Activated effector memory CD4-positive, alpha-beta T cell treated with anti-CD3 and anti-CD28 coated beads, Interleukin-2, amount 50 U/mL, for 16 hours (primary cell): ENCODE results near the gene NAB1.

Experiments used
- DNase-seq: peaks from one replicate; pipeline ENCODE4 v3.0.0-alpha.2; 2020

Gene NAB1

DNA sequence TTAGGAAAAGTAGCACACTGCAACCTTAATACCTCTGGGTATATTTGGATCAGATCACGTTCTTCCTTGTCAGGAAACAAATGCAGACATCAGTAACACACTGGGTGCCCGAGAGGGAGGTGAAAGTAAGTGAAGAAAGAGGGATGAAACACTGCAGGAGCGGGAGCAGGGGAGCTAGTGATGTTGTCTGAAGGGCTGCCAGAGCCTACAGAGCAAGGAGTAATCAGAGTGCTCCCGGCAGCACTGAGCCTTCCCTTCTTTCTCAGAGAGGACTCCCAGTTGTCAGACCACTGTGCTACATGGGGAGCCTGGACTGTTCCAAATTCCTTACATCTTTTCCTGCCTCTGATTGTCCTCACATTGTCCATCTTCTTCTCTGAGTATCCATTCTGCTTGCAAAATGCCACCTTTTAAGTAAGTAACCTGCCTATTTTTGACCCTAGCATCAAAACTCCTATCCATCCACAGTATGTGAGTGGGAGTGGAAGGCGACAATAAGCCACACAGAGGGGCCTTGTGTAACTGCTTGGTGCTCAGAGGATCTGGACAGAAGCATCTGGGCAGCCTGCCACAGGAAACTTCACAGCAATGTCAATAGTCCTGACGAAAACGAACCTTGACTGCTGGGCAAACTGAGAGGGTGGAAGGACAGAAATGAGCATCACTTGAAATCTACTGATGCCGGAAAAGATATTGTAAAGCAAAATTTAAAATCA is 10.8 kb upstream of the NAB1 start:
- DNase-seq = no peak

DNA sequence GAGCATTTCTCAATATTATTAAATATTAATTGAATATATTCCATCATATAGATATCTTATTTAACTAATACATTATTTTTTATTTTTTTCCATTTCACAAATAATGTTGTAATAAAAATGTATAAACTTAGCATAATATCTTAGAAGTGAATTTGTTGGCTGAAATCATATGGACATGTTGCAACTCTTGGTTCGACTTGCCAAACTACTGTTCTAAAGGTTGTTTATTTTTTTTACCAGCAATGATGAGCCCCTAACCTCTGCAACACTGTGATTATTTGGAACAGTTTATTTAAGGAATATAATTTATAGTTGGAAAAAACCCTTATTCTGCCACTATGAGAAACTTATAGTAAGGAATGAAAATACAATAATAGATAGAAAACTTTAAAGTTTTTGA is 8.8 kb upstream of the NAB1 start:
- no peak for DNase-seq

DNA sequence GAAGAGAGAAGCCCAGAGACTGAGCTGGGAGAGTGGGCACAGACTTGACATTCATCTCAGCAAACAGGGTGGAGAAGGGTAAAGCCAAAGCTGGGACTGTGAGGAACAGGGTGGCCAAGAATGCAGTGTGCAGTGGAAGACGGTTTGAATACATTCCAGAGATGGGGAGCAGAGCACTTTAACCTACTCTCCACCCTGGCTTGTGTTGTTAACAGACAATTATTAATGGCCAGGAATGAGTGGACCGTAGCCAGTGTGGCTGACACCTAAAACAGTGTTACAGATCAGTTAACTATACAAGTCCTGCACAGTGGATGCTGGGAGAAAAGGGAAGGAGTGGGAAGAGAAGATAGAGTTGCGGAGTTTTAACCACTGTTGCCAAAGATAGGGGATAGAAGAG is 7.4 kb upstream of the NAB1 start:
- no peak for DNase-seq

DNA sequence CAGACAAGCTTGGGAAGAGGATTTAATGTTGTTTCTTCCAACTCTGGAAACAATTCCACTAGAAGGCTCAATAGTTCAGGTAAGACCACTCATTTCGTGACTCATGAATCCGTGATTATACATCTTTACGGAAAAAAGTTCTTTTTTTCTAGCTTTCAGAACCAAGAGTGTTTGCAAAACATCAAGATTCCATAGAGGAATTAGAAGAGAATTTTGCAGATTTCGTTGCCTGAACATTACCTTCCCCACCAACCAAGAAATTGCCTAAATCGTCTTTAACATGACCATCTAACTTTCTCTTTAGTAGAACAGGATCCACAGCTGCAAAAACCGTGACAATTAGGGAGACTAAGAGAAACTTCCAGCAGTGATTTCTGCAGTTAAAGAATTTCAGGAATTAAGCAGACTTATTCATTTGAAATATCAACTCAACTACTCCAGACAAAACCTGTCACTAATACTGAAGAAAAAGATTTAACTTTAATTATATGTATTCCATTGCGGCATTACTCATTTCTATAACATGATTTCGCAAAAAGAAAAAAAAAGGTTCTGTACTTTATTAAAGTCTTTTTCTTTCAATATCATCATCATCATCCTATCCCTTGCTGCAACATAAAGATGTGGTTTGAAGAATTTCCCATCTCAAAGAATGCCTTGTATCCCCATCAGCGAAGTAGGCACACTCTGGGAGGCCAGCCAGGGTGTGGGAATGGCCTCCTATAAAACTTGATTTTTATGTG is 1.9 kb upstream of the NAB1 start:
- DNase-seq = no peak

DNA sequence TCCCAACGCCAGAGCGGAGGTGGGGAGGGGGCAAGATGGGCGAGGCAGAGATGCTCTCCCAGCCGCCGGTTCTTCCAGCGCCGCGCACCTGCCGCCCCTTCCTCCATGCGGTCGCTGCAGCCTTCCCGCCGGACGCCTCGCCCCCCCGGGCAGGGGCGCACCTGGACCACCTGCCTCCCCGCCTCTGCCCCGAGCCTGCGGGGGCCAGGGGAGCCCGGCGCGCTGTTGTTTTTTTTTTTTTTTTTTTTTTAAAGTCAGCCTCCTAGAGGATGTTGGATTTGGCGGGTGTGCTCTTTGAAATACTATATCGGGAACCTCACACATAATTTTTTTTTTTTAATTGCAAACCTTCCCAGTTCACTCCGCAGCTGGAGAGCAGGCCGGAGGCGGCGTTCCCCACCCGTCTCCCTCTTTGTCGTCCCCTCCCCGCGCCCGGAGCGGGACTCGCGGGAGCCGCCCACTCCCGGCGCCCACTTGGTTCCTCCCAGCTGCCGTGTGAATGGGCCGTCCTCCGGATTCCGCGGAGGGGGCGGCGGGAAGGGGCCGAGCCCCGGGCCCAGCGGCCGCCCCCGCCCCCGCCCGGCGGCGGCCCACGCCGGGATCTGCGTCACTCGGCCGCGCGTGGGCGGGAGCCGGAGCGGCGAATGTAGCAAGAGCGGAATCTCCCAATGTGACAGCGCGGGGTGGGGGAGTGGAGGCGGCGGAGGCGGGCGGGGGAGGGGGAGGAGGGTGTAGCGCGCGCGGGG is 421 bp upstream of the NAB1 start:
- peak; percentile 95 for DNase-seq

DNA sequence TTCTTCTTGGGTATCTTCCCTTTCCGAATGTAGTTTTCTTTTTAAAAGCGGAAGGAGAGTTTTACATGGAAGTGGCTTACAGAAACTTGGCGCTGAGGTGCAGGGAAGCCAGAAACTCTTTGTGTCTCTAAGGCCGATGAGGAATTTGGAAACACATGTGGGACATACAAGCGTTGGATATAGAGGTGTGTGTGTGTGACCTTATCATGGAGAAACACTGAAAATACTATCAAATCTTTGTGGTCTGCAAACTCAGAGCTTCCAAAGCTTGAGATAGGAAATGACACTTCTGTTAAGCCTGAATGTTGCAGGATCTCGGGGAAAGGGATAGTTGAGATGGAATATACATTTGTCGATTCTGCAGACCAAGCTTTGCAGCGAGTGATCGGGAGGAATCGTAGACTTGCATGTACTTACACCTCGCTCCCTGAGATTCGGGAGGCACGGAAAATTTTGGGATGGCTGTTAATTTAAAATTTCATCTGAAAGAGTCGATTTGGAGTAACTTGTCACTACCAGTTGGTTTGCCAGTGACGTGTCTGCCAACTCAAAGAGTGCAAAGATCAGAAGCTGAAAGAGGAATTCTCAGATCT is 1.0 kb downstream of the NAB1 start:
- no peak for DNase-seq

DNA sequence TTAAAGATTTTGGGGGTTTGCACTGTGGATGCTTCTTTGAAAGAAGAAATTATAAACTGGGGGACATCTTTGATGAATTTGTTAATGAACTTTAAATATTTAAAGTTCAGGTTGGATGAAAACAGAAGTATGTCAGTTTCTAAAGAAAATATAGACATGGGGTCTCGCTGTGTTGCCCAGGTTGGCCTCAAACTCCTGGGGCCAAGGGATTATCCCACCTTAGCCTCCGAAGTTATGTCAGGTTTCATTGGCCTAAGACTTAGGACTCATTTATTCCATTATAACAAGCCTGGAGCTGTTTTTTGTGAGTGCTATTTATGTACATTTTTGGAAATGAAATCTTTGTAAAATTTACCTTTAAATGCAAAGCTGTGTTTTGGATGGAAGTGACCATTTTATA is 2.5 kb downstream of the NAB1 start:
- no peak for DNase-seq

DNA sequence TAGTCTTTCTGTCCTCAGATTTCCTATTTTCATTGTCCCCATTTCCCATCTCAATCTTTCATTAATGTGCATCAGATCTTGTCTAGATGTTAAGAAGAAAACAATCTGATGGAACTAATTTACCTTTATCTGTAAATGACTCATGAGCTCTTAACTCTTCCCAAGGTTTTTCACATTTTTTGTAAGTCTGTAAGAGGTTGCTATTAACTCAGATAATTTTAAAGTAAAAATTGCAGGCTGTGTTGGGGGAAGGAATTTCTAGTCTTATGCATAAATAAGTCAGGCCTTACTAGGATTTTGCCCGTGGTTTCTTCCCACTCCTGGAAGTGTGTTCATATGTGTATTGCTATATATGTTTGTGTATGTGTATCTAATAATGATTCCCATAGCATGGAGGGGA is 4.3 kb downstream of the NAB1 start:
- DNase-seq = no peak

DNA sequence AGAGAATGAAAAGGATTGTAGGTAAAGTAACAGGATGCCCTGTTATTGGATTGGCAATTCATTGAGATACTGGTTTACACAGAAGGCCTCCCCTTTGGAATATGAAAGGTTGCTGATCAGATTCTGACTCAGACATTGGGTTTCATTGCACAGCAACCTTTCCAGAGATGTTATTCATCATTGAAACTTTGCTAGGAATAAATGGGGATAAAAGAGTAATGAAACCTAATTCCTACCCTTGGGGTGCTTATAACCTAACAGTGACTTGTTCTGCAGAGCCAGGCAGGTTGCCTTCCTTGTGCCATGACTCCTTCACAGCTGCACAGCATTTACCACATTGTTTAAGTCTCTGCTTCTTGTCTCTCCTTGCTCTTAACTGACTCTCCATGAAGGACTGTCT is 5.0 kb downstream of the NAB1 start:
- no peak for DNase-seq

DNA sequence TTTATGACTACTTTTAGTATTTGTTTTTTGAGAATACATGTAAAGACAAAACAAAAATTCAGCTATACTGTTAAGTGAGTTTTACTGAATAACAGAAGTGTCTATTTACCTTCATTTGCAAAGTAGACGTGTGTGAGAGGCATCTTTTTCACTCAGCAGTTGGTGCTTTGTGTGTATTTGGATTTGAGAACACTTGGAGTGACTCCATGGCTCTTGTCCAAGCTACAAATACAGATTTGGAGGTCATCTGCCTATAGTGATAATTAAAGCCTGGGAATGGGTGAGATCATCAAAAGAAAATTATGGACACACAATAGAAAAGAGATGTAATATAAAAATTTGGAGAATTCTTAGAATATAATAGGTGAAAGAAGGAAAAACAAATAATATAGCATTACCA is 6.2 kb downstream of the NAB1 start:
- DNase-seq = no peak

DNA sequence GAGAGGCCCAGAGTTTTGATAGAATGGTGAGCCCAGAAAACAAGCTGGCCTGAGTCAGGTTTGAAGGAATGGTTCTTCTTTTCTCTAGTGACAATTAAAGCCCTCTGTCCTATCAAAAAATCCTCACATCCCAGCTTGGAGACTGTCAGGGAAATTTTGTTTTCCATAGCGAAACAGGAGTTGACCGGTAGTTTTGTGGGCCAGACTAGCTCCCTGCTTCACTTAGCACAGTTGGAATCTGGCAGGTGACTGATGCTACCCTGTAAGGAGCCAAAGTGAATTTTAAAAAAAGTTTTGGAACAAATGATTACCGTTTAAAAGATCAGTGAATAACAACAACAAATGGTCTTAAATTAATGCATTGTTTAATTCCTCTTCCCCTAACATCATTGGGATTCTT is 6.7 kb downstream of the NAB1 start:
- no peak for DNase-seq

DNA sequence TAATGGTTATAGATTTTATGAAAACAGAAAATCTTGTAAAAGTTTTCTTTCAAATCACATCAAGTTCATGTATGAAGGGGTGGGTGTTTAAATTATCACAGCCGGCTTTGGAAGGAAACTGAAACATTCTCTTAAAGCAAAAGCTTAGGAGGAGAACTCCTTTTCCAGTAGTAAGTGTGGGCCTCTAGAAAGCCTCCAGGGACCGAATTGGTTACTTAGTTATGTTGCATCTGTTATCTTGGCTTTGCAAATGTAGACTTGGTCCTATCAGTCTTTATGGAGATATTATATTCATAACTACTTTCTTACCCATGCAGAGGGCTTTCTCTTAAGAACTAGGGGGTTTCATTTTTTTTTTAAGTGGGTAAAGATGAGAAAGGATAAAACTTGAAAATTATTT is 7.4 kb downstream of the NAB1 start:
- DNase-seq = no peak

DNA sequence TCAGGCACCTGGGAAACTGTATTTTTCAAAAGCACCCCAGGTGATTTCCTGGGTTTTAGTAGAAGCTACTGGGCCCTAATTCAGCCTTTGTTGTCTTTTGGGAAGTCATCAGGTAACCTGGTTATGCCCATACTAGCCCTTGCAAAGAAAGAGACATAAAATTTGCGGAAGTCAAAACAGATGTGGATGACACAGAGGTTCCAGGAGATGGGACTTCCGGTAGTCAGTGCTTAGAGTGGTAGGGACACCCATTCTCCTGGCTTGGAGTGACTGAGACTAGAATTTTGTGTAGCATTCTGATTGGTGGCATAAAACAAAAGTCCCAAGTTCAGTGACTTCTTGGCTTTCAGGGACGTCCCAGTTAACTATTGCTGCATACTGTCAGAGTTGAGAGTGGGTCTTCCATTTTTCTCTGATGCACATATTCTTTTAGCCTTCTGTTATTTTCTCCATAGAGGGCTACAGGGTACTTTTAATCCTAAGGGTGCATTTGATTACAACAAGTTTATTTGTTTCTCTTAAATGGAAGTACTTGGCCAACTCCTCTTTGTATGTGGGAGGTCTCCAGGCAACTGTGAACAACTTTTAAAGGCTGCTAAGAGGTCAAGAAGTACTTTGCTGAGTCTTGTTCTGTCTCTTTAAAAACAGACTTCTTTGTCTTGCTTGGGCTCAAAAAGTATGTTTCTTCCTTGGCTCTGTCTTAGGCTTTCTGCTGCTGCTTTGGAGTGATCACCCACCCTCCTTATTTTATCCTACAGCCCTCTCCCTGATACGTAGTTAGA is 8.8 kb downstream of the NAB1 start:
- DNase-seq = no peak

DNA sequence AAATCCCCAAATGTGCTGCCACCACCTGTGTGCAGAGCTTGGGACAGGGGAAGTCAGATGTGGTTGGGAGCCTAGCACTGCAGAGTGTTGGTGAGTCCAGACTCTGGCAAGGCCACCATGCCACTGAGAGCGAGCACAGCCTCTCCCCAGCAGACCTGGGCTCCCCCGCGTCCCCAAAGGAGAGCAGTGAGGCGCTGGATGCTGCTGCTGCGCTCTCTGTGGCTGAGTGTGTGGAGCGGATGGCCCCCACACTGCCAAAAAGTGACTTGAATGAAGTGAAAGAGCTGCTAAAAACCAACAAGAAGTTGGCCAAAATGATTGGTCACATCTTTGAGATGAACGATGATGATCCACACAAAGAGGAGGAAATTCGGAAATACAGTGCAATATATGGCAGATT is 10.7 kb downstream of the NAB1 start:
- no peak for DNase-seq

DNA sequence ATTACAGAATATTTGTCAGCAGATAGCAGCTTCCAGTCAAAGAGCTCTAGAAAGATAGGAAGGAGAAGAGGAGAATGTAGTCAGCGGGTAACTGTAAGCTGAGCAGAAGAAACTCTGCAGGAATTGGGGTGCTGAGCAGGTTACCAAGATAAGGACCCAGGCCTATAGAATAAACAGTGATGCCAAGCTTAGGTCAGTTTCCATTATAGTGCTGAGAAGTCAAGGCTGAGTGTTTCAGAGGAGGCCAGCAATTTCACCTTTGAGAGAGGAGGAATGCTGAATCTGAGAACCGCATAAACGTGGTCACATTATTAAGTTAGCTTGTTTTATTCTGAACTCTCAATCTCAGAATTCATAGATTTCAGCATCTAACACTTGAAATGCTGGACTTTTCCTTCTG is 13.9 kb downstream of the NAB1 start:
- DNase-seq = no peak

DNA sequence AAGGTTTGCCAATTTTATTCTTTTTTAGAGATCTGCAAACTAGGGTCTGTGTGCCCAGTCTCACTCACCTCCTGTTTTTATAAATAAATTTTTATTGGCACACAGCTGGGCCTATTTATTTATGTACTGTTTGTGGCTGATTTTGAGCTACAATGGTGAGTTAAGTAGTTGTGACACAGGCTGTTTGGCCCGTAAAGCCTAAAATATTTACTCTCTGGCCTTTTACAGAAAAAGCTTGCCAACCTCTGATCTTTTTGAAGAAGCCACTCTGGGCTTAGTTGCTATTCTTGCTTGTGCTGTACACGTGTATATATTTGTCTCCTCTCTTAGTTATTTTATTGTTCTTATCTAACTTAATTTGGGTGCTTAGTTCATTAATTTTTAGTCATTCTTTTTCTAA is 14.5 kb downstream of the NAB1 start:
- no peak for DNase-seq

DNA sequence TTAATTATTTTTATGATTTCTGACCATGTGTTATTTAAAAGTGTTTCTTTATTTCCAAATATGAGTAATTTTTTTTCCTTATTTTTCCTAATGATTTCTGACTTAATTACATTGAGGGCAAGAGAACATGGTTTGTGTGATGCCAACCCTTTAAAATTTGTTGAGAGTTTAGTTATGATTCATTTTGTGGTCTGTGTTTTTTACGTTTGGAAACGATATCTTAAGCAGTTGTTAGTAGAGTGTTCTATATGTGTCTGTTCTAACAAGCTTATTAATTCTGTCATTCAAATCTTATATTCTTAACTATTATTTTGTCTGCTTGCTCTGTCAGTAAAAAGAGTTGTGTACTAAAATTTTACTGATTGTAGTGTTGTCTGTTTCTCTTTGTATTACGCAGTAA is 15.0 kb downstream of the NAB1 start:
- no peak for DNase-seq

DNA sequence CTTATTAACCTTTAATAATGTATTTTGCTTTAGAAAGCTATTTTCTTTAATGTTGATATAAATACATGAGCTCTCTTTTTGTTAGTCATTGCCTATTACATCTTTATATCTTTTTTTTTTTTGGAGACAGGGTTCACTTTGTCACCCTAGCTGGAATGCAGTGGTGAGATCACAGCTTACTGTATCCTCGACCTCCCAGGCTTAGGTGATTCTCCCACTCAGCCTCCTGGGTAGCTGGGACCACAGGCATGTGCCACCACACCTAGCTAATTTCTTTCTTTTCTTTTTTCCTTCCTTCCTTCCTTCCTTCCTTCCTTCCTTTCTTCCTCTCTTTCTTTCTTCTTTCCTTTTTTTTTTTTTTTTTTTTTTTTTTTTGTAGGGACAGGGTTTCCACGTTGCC is 15.4 kb downstream of the NAB1 start:
- no peak for DNase-seq

DNA sequence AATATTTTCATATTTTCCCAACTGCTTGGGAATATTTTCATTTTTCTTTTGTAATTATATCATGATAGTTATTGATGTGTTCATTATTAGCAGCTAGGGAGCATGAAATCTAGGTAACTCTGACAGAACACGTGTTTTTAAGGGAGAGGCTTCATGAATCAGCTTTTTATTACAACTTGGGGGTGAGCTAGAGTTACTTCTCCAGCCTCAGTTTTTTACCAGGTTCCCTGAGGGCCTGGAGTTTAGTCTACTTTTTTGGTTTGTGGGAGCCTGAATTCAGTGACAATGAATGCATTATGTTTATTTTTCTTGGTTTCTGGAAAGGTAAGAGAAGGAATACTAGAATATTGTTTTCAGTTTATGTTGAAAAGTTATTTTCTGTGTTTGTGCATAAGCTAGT is 18.0 kb downstream of the NAB1 start:
- no peak for DNase-seq

DNA sequence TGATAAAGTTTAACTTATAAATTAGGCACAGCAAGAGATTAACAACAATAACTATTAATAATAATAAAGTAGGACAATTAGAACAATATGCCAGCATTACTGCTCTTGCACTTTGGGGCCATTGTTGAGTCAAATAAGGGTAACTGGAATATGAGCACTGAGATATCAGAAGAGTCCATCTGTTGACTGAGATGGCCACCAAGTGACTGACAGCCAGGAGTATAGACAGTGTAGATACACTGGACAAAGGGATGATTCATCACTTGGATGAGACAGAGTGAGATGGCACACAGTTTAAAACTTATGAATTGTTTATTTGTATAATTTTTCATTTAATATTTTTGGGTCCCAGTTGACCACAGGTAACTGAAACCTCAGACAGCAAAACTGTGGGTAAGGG is 20.0 kb downstream of the NAB1 start:
- DNase-seq = no peak

DNA sequence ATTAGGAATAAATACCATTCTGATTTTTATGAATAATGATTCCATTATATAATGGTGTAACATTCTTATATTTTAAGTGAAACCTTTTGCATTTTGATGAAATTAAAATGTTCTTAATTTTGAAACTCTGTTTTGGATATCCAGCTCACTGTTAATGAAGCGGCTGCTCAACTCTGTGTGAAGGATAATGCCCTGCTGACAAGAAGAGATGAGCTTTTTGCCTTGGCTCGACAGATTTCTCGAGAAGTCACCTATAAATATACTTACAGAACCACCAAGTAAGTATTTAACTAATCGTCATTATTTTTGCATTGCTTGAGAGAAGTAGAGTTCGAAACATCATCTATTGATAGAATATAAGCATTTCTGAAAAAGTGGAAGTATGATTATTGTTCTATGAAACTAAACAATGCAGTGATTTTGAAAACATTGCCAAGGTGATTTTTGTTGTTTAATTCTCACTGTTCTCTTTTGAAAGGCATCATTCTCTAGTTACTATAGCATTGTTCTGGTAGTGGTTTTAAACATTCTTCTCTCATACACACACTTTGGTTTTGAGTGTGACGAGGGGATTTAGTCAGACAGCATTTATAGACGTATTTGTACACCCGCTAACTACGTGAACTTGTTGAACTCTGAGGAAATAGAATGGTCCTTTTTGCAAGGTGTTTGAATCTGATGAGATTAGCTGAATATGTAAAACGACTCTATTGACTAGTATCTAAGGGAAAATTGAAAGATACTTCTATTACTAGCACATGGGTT is 21.5 kb downstream of the NAB1 start:
- no peak for DNase-seq

DNA sequence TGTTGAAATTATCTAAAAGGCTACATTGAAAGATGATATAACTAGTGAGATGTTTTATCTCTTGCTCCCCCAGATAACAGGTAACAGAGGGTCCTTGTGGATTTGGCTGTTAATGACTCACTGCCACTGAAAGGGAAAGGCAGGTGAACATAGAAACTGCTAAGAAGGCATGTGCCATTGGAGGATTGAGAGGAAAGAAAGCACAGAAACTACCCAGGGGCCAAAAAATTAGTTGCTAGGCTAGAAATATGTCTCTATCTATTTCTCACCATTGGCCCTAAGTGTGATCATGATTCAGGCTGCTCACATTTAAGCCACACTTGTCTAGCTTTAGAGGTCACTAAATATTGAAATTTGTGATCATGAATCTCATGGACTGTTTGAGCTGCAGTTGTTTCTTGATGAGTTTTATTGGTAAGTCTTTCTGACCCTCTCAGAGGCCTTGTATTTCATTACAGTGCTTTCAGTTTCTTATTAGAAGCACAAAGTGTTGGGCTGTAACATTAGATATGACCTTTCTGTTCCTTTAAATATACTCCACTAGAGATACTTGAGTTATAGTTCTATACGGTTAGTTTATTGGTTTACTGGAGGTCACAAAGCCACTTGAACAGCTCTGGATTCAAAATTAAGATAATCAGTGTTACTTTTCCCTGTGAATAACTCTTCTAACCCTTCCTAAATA is 26.2 kb downstream of the NAB1 start:
- DNase-seq = no peak
